Stimulated activated CD8-positive, alpha-beta memory T cell treated with anti-CD3 and anti-CD28 coated beads, Interleukin-2, amount 100 ng/mL, for 48 hours (primary cell): ENCODE results near the gene DMPK.
A peak's percentile ranks its signal among the peaks of the same experiment; 100 is the strongest.
"Not testable (repeated sequence)": the region's sequence is repeated elsewhere in the genome, so short reads cannot be mapped to it uniquely, and the experiment has no call there.

Experiments
- DNase-seq, 2 donors: peaks; one replicate each; pipeline ENCODE4 v3.0.0-alpha.2; 2020; ENCODE audit warnings: low read depth in 2 of 2

Gene DMPK

DNA sequence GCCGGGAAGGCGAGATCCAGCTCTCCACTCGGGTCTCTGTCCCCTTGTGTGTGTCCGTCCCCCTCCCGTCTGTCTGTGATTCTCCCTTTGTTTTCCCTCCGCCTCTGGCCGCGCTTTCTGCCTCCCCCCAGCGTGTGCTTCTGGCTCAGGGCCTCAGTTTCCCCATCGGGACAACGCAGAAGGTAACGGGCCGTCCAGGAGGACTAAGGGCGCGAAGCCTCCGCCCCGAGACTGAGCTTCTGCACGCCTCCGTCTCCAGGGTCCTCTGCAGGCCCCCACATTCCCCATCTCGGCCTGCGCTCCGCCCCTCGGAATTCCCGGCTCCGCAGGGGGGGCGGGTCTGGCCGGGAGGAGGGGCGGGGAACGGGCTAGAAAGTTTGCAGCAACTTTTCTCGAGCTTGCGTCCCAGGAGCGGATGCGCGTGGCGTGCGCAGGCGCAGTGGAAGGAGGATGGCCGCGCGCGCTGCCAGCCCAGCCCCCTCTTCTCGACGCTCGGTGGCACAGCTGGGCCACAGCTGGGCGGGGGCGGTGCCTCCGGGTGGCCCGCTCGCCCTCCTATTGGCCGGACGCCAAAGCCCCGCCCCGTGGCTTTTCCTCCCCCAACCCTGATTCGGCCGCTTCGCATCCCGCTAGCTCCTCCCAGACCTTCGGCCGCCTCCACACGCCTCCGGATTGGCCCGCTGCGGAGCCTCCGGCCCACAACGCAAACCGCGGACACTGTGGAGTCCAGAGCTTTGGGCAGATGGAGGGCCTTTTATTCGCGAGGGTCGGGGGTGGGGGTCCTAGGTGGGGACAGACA is 13.1 kb downstream of the DMPK start, which contains the start of gene SIX5:
Gene SIX5, minus strand, starts transcription at position 269 of the 799 bp plus-strand sequence. CDS start 408 bp downstream, outside the sequence.
- peak; percentile 94 to 97 for DNase-seq

DNA sequence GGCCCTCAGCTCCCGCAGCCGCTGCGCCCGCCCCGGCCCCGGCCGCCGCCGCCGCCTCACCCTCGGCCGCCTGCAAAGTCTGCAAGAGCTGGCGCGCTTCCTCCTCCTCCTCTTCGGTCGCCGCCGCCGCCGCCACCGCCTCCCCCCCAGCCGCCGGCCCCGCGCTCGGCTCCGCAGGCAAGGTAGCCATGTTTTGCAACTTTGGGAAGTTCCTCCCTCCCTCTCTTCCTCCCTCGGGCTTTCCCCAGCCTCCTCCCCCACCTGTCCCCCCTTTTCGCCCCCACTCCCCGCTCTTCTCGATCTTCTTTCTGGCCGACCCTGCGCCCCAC is 13.7 kb downstream of the DMPK start:
- DNase-seq: no peak

DNA sequence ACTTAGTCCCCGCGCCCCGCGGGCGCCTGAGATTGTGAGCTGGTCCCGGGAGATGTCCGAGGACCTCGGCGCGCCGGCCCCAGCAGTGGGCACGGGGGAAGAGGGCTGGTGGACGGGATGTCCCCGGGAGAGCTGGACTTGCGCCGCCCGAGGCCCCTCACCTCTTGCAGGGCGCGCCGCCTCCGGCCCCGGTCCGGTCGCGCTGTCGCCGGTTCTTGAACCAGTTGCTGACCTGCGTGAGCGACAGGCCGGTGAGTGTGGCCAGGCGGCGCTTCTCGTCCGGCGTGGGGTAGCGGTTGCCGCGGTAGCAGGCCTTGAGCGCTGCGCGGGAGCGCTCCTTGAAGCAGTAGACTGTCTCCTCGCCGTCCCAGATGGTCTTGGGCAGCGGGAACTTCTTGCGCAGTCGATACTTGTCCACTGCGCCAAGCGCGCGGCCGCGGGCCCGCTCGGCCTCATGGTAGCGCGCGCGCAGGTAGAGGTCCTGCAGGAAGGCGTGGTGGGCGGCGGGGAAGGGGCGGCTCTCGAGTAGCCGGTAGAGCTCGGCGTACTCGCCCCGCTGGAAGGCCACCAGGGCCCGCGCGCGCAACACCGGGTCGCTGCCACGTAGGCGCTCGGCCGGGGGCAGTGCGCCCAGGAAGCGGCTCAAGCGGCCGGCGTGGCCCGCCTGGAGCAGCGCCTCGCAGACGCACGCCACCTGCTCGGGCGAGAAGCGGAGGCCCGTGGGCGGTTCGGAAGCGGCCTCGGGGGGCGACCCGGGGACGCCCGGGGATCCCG is 14.2 kb downstream of the DMPK start:
- DNase-seq: peak in 1 of 2 donors; percentile 21

DNA sequence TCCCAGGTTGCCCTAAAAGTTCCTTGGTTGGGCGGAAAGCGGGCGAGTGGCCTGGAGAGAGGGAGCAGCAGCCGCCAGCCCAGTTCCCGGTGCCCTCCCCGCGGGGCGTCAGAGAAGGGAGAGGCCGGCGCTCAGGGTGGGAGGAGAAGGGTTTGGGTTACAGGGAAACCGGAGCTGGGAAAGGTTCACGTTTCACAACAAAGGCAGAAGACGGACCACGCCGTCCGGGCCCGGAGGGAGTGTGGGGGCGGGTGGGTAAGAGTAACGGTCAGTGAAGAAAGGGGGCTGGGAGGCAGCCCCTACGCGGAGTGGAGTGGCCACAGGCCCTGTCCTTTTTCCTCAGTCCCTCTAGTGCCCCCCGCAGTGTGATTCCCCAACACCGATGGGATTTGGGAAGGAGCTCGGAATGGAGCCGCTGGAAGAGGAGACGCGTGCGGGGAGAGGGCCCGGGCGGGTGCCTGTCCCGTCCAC is 14.8 kb downstream of the DMPK start:
- DNase-seq: no peak

DNA sequence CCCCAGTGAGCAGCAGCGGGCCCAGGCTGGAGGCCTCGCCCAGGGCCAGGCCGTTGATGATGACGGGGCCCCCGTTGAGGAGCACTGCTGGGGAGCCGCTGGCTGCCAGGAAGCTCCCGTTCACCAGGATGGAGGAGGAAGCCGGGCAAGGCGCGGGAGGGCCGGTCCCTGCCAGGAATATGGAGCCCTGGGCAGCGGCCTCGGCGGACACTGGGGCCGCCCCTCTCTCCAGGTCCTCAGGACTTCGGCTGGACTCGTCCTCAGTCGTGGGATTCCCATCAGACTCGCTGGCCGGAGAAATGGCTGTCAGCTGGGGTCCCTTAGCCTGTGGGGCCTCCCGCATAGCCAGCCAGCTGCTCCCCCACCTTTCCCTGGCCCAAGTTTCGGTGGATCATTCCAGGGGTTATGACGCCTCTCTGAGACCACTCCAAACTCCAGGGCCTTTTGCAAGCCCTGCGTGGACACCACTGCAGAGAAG is 15.4 kb downstream of the DMPK start:
- no peak for DNase-seq

DNA sequence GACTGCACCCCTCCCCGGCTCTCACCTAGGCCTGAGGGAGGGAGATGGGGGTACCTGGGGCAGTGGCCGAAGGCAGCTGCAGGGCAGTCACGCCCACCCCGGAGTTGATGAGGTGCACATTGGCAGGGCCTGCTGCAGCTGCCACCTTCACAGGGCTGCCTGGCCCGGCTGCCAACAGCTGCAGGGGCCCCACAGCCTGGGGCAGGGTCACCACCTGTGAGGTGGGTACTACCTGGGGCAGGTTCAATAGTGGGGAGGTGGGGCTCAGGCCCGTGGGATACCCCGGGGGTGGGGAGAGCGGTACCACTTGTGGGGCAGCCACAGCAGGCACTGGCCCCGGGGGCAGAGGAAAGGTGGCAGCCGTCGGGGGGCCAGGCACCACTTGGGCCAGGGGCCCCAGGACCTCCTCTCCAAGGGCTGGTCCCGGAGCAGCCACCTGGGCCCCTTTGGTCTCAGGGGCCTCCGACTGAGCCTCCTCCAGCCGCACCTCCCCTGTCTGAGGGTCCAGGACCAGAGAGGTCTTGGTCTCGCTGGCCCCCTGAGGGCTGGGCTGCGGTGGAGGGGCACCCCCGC is 15.9 kb downstream of the DMPK start:
- DNase-seq: no peak

DNA sequence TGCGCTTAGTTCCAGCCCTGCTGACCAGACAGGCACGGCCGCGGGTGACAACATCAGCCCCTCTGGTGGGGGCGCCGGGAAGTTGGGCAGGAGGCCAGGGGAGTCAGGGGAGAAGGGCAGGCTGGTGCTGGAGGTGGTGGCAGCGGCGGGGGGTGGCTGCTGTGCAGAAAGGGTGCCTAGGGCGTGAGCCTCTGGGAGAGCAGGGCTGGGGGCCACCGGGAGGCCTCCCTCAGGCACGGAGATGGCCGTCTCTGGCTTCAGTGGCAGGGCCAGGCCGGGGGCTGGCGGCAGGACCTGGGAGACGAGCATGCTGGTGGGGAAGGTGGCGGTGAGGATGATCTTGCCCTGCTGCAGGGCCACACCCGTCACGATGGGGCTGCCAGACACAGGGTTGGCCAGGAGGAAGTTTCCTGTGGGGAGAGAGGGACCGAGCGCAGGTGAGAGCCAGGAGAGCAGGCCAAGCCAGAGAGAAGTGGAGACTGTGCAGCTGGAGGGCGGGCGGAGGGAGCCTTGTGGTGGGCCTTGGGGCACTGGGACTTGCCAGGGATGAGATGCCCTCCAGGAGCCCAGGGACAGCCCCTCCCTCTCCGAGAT is 16.5 kb downstream of the DMPK start:
- no peak for DNase-seq

DNA sequence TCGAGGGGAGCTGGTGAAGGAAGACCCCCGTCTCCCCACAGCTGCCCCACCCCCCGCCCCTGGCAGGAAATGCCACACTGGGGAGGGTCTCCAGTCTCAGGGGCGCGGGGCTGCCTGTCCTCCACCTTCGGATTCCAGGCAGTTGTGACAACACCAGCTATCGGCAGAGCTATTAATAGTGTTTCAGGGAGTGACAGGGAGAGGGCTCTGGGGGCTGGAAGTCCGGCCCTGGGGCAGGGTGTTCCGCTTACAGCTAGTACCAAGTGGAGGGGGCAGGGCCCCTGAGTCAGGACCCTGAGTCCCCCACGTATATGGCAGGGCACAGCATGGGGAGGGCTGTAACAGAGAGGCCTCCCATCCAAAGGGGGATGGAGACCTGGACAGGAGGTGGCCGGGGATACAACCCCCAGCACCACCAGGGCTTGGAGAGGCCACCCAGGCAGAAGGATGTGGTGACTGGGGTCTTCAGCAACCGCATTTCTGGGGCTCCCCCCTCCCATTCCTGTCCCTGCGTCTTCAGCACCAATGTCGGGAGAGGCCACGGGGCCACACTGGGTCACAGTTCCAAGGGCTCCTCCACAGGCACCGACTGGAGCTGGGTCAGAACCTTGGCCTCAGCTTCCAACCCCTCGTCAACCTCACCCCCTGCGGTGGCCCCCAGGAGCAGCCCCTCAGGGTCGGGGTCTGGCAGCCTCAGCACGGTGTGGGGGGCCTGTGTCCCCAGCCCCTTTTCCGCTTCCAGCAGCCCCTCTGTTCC is 17.2 kb downstream of the DMPK start:
- DNase-seq: no peak

DNA sequence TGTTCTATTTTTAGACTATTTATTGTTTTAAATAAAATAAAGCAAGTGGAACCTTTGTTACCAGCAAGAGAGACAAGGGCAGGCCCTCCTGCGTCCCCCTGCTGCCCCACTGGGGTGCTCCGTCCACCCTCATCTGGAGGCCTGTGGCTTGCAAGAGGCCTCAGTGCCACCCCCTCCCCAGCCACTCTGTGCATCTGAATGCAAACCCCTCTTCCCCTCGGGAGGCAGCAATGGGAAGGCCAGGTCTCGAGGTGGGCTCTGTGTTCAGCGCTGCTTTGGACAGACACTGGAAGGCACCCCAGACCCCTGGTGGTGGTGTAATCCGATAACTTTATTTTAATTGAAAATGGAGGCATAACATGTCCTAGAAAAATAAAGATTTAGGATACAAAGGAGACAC is 17.8 kb downstream of the DMPK start:
- no peak for DNase-seq

DNA sequence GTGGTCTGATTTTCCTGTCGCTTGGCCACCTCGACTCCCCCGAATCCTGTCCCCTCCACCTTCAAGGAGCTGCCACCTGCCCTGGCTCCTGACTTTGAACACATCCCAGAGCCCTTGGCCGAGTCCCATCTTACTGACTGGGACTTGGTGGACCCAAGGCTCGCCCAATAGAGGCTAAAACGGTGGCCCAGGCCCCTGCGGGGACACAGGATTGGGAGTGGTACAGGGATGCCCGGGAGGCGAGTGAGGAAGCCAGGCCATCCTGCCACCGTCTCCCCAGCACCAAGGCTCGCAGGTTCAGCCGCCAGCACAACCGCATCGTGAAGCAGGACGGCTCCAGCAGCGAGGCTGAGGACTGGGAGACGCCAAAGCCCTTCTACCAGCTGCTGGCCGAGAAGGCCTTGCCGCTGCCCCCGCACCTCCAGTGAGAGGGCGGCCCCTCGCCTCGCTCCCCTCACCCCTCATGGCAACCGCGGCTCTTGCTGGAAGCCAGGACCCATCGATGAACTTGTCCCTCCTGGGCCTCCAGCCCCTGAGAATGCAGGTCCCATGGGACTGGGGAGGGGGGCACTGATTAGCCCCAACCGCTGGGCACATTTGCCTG is 18.5 kb downstream of the DMPK start:
- no peak for DNase-seq

DNA sequence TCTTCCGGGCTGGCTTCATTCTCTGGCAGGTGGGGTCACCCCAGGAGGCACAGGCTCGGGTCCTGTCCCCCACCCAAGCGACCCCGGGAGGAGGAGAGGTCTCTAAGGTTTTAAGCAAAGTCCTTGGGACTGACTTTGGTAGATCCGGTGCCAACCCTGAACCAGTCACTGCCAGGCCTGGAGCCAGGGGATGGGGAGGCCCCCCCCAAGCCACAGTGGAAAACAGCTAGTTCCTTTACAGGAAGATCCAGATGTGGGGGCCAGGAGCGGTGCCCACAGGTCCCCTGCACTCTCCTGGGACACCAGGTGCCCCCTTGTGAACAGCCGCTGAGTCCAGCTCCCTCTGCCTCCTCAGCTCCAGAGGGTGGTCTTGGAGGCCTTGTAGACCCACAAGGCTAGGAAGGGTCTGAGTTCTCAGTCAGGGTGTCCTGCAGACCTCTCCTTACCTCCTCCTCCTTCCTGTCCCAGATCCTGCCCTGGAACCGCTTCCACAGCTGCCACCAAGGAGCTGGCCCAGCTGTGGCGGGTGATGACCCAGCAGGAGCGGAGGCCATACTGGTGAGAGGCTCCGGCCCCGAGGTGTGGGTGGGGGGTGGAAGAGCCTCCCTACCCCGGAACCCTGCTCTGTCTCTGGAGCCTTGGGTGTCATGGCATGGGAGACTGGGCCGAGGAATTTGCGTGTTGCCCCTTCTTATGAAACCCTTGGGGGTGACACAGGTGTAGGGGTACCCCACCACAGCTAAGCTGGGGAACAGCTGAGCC is 19.2 kb downstream of the DMPK start:
- no peak for DNase-seq

DNA sequence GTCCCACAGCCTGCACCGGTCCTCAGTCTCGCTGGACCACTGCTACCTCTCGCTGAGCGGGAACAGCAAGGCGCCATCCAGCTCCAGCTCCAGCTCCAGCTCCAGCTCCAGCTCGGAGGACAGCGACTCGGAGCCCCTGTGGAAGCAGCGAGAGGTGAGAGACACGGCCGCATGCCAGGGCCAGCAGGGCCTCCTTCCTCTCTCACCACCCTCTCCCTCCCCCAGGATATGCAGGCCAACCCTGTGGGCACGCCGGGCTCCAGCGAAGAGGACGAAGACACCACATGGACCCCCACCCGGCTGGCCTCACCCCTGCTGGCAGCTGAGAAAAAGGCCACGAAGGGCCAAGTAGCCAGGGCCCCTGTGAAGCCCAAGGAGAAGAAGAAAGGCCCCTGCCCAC is 20.6 kb downstream of the DMPK start:
- no peak for DNase-seq

DNA sequence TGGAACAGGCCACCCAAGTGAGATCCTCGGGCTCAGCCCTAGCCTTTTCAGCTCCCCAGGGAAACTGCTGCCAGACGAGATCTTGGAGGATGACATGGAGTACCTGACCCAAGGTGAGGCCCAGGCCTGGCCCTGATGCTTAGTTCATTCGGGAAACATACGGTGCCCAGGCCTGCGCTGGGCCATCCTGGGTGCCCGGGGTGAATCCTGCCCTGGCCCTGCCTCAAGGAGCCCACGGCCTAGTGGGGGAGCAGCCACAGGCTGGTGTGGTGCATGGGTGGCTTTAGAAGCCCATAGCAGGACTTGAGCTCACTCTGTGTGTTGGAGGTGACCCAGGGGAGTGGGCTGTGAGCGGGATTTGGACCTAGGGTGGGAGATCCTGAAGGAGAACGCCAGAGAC is 23.4 kb downstream of the DMPK start:
- DNase-seq: no peak

DNA sequence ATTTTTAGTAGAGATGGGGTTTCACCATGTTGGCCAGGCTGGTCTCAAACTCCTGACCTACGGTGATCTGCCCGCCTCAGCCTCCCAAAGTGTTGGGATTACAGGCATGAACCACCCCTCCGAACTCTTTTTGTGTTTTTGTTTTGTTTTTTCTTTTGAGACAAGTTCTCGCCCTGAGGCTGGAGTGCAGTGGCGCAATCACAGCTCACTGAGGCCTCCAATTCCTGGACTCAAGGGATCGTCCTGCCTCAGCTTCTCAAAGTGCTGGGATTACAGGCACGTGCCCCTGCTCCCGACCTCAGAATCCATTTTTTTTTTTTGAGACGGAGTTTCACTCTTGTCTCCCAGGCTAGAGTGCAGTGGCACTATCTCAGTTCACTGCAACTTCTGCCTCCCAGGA is 24.6 kb downstream of the DMPK start:
- DNase-seq: no peak

DNA sequence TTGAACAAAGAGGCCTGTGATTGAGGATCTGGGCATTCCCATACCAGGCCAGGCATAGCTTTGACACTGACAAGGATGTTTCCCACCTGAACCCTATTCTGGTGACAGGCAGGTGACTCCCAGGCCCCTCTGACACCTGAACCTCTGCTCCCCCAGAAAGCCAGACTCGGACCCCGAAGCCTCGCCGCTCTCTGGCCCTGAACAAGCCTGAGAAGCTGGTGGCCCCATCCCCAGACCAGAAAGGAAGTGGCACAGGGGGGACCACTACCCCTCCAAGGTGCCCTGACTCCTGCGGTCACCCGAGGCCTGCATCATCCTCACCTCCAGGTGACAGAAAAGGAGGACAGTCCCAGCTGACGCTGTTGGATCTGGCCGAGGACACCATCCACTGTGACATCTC is 28.0 kb downstream of the DMPK start:
- DNase-seq: no peak

DNA sequence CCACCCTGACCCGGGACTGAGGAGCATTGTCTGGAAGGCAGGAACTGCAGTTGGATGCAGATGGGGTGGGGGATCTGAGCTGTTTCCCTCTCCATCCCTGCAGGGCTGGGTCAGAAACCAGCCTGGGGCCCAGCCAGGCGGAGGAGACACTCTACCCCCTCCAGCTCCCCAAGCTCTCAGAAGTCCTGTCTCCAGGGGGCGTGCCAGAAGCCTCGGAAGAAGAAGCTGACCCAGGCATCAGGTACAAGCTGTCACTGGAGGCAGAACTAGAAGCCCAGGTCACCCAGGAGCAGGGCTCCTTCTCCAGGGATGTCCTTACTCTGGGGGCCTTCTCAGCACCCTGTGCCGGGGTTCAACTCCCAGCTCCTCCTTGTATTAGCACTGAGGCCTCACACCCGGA is 28.7 kb downstream of the DMPK start:
- no peak for DNase-seq

DNA sequence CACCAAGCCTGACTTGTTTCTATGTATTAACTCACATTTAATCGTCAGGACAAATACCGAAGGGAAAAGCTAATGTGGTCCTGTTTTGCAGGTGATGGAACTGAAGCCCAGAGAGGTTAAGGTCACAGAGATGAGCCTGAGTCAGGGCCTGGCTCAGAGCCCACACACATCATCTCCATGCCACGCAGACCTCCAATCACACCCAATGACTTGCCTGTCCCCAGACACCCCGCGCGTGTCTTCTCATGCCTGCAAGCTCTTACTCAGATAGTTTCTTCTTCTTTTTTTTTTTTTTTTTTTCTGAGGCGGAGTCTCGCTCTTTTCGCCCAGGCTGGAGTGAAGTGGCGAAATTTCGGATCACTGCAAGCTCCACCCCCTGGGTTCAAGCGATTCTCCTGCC is 29.7 kb downstream of the DMPK start:
- DNase-seq: no peak

DNA sequence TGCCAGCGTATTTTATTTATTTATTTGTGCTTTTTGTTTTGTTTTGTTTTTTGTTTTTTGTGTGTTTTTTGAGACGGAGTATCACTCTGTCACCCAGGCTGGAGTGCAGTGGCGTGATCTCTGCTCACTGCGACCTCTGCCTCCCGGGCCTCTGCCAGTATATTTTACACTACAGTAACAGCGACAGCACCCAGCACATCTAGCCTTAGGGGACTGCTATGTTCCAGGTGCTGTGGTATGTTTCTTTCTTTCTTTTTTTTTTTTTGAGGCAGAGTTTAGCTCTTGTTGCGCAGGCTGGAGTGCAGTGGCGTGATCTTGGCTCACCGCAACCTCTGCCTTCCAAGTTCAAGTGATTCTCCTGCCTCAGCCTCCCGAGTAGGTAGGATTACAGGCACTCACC is 30.8 kb downstream of the DMPK start:
- DNase-seq: not testable (repeated sequence)

DNA sequence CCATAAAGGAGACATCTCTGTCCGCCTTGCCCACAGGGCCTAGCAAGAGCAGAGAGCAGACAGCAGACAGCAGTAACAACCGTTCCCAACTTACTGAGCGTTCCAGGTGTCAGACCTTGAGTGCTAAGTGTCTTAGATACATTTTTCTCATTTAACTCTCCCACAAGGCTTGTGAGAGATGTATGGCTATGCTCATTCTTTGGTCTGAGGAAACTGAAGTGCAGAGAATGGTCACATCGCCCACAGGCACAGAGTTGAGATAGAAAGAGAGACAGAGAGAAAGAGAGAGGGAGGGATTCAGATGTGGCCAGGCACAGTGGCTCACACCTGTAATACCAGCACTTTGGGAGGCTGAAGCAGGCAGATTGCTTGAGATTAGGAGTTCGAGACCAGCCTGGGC is 34.8 kb downstream of the DMPK start:
- no peak for DNase-seq

DNA sequence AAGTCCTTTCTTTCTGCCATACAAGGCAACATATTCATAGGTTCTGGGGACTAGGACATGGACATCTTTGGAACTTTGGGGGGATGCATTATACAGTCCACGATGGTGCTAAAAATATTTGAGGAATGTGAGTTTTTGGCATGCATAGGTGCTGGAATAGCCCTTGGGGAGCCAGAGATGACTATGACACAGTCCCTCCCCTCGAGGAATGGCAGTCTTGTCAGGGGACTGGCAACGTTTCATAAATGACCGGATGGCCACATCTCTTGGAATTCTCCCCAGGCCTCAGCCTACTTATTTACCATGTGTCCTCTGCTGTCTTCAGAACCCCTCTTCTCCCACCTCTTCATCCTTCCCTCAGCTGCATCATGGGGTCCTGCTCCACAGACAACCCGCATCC is 35.4 kb downstream of the DMPK start:
- no peak for DNase-seq
